Measurements from ENCODE around the gene EEF1A2.
A peak's percentile ranks its signal among the peaks of the same experiment; 100 is the strongest.

EEF1A2 gene

GRCh38 chr20:63451821-63452220 lies 47.1 kb downstream of the EEF1A2 start:
- peak overlapping the region in 1 of 3 experiments; percentile 24 for H3K27ac Mint-ChIP-seq
- H3K27me3 Mint-ChIP-seq (ENCODE audit: low read depth), result peaks cover 31% of the 10 kb centered on the region
- TF ChIP-seq, protein P1, sequence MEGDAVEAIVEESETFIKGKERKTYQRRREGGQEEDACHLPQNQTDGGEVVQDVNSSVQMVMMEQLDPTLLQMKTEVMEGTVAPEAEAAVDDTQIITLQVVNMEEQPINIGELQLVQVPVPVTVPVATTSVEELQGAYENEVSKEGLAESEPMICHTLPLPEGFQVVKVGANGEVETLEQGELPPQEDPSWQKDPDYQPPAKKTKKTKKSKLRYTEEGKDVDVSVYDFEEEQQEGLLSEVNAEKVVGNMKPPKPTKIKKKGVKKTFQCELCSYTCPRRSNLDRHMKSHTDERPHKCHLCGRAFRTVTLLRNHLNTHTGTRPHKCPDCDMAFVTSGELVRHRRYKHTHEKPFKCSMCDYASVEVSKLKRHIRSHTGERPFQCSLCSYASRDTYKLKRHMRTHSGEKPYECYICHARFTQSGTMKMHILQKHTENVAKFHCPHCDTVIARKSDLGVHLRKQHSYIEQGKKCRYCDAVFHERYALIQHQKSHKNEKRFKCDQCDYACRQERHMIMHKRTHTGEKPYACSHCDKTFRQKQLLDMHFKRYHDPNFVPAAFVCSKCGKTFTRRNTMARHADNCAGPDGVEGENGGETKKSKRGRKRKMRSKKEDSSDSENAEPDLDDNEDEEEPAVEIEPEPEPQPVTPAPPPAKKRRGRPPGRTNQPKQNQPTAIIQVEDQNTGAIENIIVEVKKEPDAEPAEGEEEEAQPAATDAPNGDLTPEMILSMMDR (IDR thresholded peaks at IDR 0.05; ENCODE audit: unreplicated experiment in 3 of 3), result no peak
- no peaks in the 10 kb centered on the region for H3K9me3 Mint-ChIP-seq
- H3K36me3 Mint-ChIP-seq (ENCODE audit: low read depth), result no peaks in the 10 kb centered on the region
- H3K4me3 Mint-ChIP-seq, result no peak overlapping the region
- H3K4me1 Mint-ChIP-seq, result peaks cover 19% of the 10 kb centered on the region

- Mint-ChIP-seq H3K36me3 (ENCODE audit: low read depth) (no peaks in the 10 kb centered on the region), H3K4me3 (no peak overlapping the region), H3K27ac (no peak overlapping the region), H3K27me3 (ENCODE audit: low read depth) (peaks cover 24% of the 10 kb centered on the region), H3K4me1 (peaks cover 19% of the 10 kb centered on the region), H3K9me3 (no peaks in the 10 kb centered on the region)
- TF ChIP-seq, protein P1 (IDR thresholded peaks at IDR 0.05; ENCODE audit: unreplicated experiment in 3 of 3), result no peak
Measured at GRCh38 chr20:63449796-63450730, 48.8 kb downstream of the EEF1A2 start.

DNA sequence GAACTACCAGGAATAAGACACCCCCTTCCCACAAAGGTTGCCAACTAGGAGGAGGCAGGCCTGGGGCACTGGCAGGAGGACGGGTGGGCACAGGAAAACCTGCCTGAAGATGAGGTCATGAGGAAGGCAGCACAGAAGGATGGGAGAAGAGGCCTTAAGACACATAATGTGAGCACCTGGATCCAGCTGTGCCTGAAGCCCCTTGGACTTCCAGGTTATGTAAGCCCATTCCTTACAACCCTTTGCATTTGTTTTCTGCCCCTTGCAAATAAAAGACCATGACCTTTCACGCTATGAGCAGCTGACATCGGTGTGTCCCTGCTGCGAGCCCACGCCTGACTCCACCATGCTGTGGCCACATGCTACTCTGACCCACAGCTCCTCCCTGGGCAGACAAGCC lies 49.9 kb downstream of the EEF1A2 start:
- TF ChIP-seq, protein P1 (IDR thresholded peaks at IDR 0.05; ENCODE audit: unreplicated experiment in 3 of 3), result no peak
- Mint-ChIP-seq H3K9me3 (no peaks in the 10 kb centered on the region), H3K4me1 (peaks cover 15% of the 10 kb centered on the region), H3K4me3 (no peak overlapping the region), H3K27me3 (ENCODE audit: low read depth) (peaks cover 18% of the 10 kb centered on the region), H3K27ac (no peak overlapping the region), H3K36me3 (ENCODE audit: low read depth) (no peaks in the 10 kb centered on the region)

- Mint-ChIP-seq H3K27ac (peak overlapping the region in 2 of 3 experiments; percentile 64 to 90), H3K36me3 (ENCODE audit: low read depth) (no peaks in the 10 kb centered on the region), H3K9me3 (peaks cover 3% of the 10 kb centered on the region), H3K4me1 (peaks cover 12% of the 10 kb centered on the region), H3K27me3 (ENCODE audit: low read depth) (peaks cover 15% of the 10 kb centered on the region), H3K4me3 (no peak overlapping the region)
- TF ChIP-seq, protein P1 (IDR thresholded peaks at IDR 0.05; ENCODE audit: unreplicated experiment in 3 of 3), result no peak
Measured at GRCh38 chr20:63448031-63448430, 50.9 kb downstream of the EEF1A2 start.

- H3K36me3 Mint-ChIP-seq (ENCODE audit: low read depth), result no peaks in the 10 kb centered on the region
- H3K4me3 Mint-ChIP-seq, result no peak overlapping the region
- H3K4me1 Mint-ChIP-seq, result peaks cover 12% of the 10 kb centered on the region
- TF ChIP-seq, protein P1 (IDR thresholded peaks at IDR 0.05; ENCODE audit: unreplicated experiment in 3 of 3), result no peak
- H3K27ac Mint-ChIP-seq, result peak overlapping the region in 2 of 3 experiments; percentile 64 to 90
- H3K9me3 Mint-ChIP-seq, result peaks cover 6% of the 10 kb centered on the region
- H3K27me3 Mint-ChIP-seq (ENCODE audit: low read depth), result peaks cover 15% of the 10 kb centered on the region
Measured at GRCh38 chr20:63447320-63447719, 51.6 kb downstream of the EEF1A2 start.
